Thyroid gland (tissue), 4 donors: ENCODE results near the gene BCAM. TPM values are rescaled to one million over a fixed set of nuclear protein-coding genes. Genes with fewer than 3 reads are reported as not detected.
A peak's percentile ranks its signal among the peaks of the same experiment; 100 is the strongest.

Source experiments
- DNase-seq, 2 donors: peaks; one replicate each; pipeline ENCODE4 v3.0.0-alpha.2; 2019
- H3K27ac ChIP-seq, 3 donors: fragments of 200-600 bp; sonication (generic); 1 replicate in 2 of 3; 2 replicates in 1 of 3; pipeline ENCODE4 v1.5.1; 2016 to 2019; ENCODE audit warnings: mild to moderate bottlenecking in 1 of 3, moderate library complexity in 1 of 3
- H3K27me3 ChIP-seq: fragments of 200-600 bp; sonication (generic); one replicate; pipeline ENCODE4 v1.5.1; 2019
- H3K36me3 ChIP-seq, 2 donors: fragments of 200-600 bp; sonication (generic); one replicate each; pipeline ENCODE4 v1.5.1; 2016 to 2019
- H3K4me1 ChIP-seq, 2 donors: fragments of 200-600 bp; sonication (generic); one replicate each; pipeline ENCODE4 v1.5.1; 2017 to 2019
- H3K4me3 ChIP-seq, 3 donors: fragments of 200-600 bp; sonication (generic); replicated peaks in 1 of 3; 1 replicate in 2 of 3; 2 replicates in 1 of 3; pipeline ENCODE4 v1.5.1; 2016; ENCODE audit warnings: mild to moderate bottlenecking in 1 of 3
- H3K9me3 ChIP-seq: fragments of 200-600 bp; sonication (generic); one replicate; pipeline ENCODE4 v1.5.1; 2017
- CTCF ChIP-seq, 6 experiments: fragments of 200-600 bp in 3 of 6; fragments of 450-650 bp in 3 of 6; sonication (generic) in 3 of 6; IDR thresholded peaks; one replicate each; pipeline ENCODE4 v1.5.1; 2016 to 2019; ENCODE audit warnings: antibody characterized with exemption in 6 of 6, mild to moderate bottlenecking in 2 of 6, inconsistent platforms in 1 of 6, moderate library complexity in 1 of 6
- POLR2A ChIP-seq, 2 donors: fragments of 450-650 bp; IDR thresholded peaks; one replicate each; pipeline ENCODE4 v1.6.1; 2017; ENCODE audit warnings: antibody characterized with exemption in 2 of 2, mild to moderate bottlenecking in 2 of 2, moderate library complexity in 1 of 2
- WGBS, 2 donors: methylation state at CpG; one replicate each; pipeline ENCODE4 v1.1.5; 2017; 5-methylcytosine and 5-hydroxymethylcytosine counted together
- intact Hi-C: fragments of 100-400 bp; cut with DNase I; formaldehyde crosslinking; loops from one replicate; pipeline ENCODE4 v1.15.1; 2023
- total RNA-seq, 4 donors: library from RNA; depleted of rRNA; stranded (reverse); fragments of >200 nt; gene quantifications; one replicate each; pipeline ENCODE4 v1.2.3, GENCODE V29; 2016

BCAM gene
- total RNA-seq, 4 donors from 2014 or later = 156 to 391 (median 285) TPM

- H3K9me3 ChIP-seq = no peaks in the 10 kb centered on the region
- no peaks in the 10 kb centered on the region for H3K27me3 ChIP-seq
- H3K27ac ChIP-seq = no peak overlapping the region
- 82 to 96% methylated on average over 6 to 9 of the region's 9 CpGs for WGBS, 2 donors
- no peaks in the 10 kb centered on the region for H3K36me3 ChIP-seq
- intact Hi-C loops = no loop called here
- no peak for DNase-seq
- no peak overlapping the region for H3K4me3 ChIP-seq
- H3K4me1 ChIP-seq = peaks cover 0 to 3% of the 10 kb centered on the region in 2 donors
- TF ChIP-seq CTCF (IDR thresholded peaks at IDR 0.05) (no peak), POLR2A (IDR thresholded peaks at IDR 0.05) (no peak)
These were observed 16.6 kb upstream of the BCAM start for GRCh38 chr19:44792281-44792680.

- H3K27me3 ChIP-seq = no peaks in the 10 kb centered on the region
- H3K4me3 ChIP-seq = no peak overlapping the region
- H3K36me3 ChIP-seq = no peaks in the 10 kb centered on the region
- H3K9me3 ChIP-seq = no peaks in the 10 kb centered on the region
- no peak for DNase-seq
- no peak overlapping the region for H3K27ac ChIP-seq
- TF ChIP-seq CTCF (IDR thresholded peaks at IDR 0.05) = no peak
- no peak for TF ChIP-seq POLR2A (IDR thresholded peaks at IDR 0.05)
- H3K4me1 ChIP-seq = peaks cover 0 to 3% of the 10 kb centered on the region in 2 donors
- intact Hi-C loops = no loop called here
- 78 to 97% methylated on average over 4 of the region's 4 CpGs for WGBS, 2 donors
These were observed 14.3 kb upstream of the BCAM start for GRCh38 chr19:44794610-44795009.

GRCh38 chr19:44795398-44795987, 13.4 kb upstream of the BCAM start:
- no peaks in the 10 kb centered on the region for H3K36me3 ChIP-seq
- WGBS, 2 donors = 88 to 95% methylated on average over 13 of the region's 13 CpGs
- no peak for DNase-seq
- no peak overlapping the region for H3K27ac ChIP-seq
- H3K4me3 ChIP-seq = no peak overlapping the region
- TF ChIP-seq POLR2A (IDR thresholded peaks at IDR 0.05) = no peak
- TF ChIP-seq CTCF (IDR thresholded peaks at IDR 0.05) = no peak
- H3K27me3 ChIP-seq = no peaks in the 10 kb centered on the region
- H3K9me3 ChIP-seq = no peaks in the 10 kb centered on the region
- peaks cover 0 to 7% of the 10 kb centered on the region in 2 donors for H3K4me1 ChIP-seq
- intact Hi-C loops = no loop called here

GRCh38 chr19:44796701-44797115, 12.2 kb upstream of the BCAM start:
- Histone ChIP-seq H3K9me3 (no peaks in the 10 kb centered on the region), H3K27me3 (no peaks in the 10 kb centered on the region), H3K36me3 (no peaks in the 10 kb centered on the region), H3K4me3 (no peak overlapping the region), H3K27ac (peak overlapping the region in 2 of 3 donors; percentile 18 to 35), H3K4me1 (peaks cover 0 to 7% of the 10 kb centered on the region in 2 donors)
- WGBS, 2 donors = 41 to 46% methylated on average over 12 of the region's 12 CpGs
- TF ChIP-seq CTCF (IDR thresholded peaks at IDR 0.05) (no peak), POLR2A (IDR thresholded peaks at IDR 0.05) (no peak)
- peak in 1 of 2 donors; percentile 29 for DNase-seq
- intact Hi-C loops = no loop called here

GRCh38 chr19:44799627-44800346, 9.1 kb upstream of the BCAM start:
- no peak for DNase-seq
- H3K9me3 ChIP-seq = no peaks in the 10 kb centered on the region
- H3K4me3 ChIP-seq = no peak overlapping the region
- TF ChIP-seq POLR2A (IDR thresholded peaks at IDR 0.05) (no peak), CTCF (IDR thresholded peaks at IDR 0.05) (no peak)
- intact Hi-C loops = no loop called here
- H3K4me1 ChIP-seq = peaks cover 0 to 7% of the 10 kb centered on the region in 2 donors
- no peak overlapping the region for H3K27ac ChIP-seq
- H3K27me3 ChIP-seq = no peaks in the 10 kb centered on the region
- WGBS, 2 donors = 75 to 79% methylated on average over 9 to 10 of the region's 10 CpGs
- no peaks in the 10 kb centered on the region for H3K36me3 ChIP-seq
